Measurements from ENCODE around the gene HS6ST3.

The HS6ST3 gene

GRCh38 chr13:96525715-96526114 lies 435.8 kb downstream of the HS6ST3 start:
- TF ChIP-seq EZH2 (IDR thresholded peaks at IDR 0.05; ENCODE audit: borderline replicate concordance, low read depth, low read length, severe bottlenecking) (no peak), CTCF (IDR thresholded peaks at IDR 0.05; ENCODE audit: borderline replicate concordance, extremely low read depth, low read length, poor library complexity, severe bottlenecking) (no peak)
- H4K20me1 ChIP-seq (ENCODE audit: insufficient read depth, low read length): no peaks in the 10 kb centered on the region
- no peak overlapping the region for H2AFZ ChIP-seq (ENCODE audit: low read depth, low read length)
- H3K9ac ChIP-seq (ENCODE audit: low read depth, low read length): no peak overlapping the region
- no peaks in the 10 kb centered on the region for H3K9me3 ChIP-seq (ENCODE audit: insufficient read depth, low read length, severe bottlenecking)
- ATAC-seq (ENCODE audit: insufficient read depth, low read depth) (no peak), DNase-seq (no peak)
- H3K4me2 ChIP-seq (ENCODE audit: insufficient read depth, low read length): no peak overlapping the region
- no peak overlapping the region for H3K27ac ChIP-seq (ENCODE audit: low read length)
- H3K4me1 ChIP-seq (ENCODE audit: insufficient read depth, low read length): no peaks in the 10 kb centered on the region
- H3K79me2 ChIP-seq (ENCODE audit: insufficient read depth, low read length): no peaks in the 10 kb centered on the region
- no peaks in the 10 kb centered on the region for H3K36me3 ChIP-seq (ENCODE audit: insufficient read depth, low read length)
- no peaks in the 10 kb centered on the region for H3K27me3 ChIP-seq (ENCODE audit: insufficient read depth, low read length, poor library complexity)
- no peak overlapping the region for H3K4me3 ChIP-seq (ENCODE audit: low read depth in 1 of 2, low read length in 2 of 2)

GRCh38 chr13:96527497-96527896 lies 437.6 kb downstream of the HS6ST3 start:
- no peak overlapping the region for H2AFZ ChIP-seq (ENCODE audit: low read depth, low read length)
- H4K20me1 ChIP-seq (ENCODE audit: insufficient read depth, low read length): no peaks in the 10 kb centered on the region
- no peak for ATAC-seq (ENCODE audit: insufficient read depth, low read depth)
- H3K27me3 ChIP-seq (ENCODE audit: insufficient read depth, low read length, poor library complexity): no peaks in the 10 kb centered on the region
- no peak overlapping the region for H3K9ac ChIP-seq (ENCODE audit: low read depth, low read length)
- H3K79me2 ChIP-seq (ENCODE audit: insufficient read depth, low read length): no peaks in the 10 kb centered on the region
- no peaks in the 10 kb centered on the region for H3K36me3 ChIP-seq (ENCODE audit: insufficient read depth, low read length)
- DNase-seq: no peak
- no peaks in the 10 kb centered on the region for H3K9me3 ChIP-seq (ENCODE audit: insufficient read depth, low read length, severe bottlenecking)
- H3K4me1 ChIP-seq (ENCODE audit: insufficient read depth, low read length): no peaks in the 10 kb centered on the region
- no peak overlapping the region for H3K27ac ChIP-seq (ENCODE audit: low read length)
- no peak overlapping the region for H3K4me3 ChIP-seq (ENCODE audit: low read depth in 1 of 2, low read length in 2 of 2)
- no peak overlapping the region for H3K4me2 ChIP-seq (ENCODE audit: insufficient read depth, low read length)
- TF ChIP-seq CTCF (IDR thresholded peaks at IDR 0.05; ENCODE audit: borderline replicate concordance, extremely low read depth, low read length, poor library complexity, severe bottlenecking): no peak
- TF ChIP-seq EZH2 (IDR thresholded peaks at IDR 0.05; ENCODE audit: borderline replicate concordance, low read depth, low read length, severe bottlenecking): no peak

GRCh38 chr13:96532804-96533203 lies 442.9 kb downstream of the HS6ST3 start:
- Histone ChIP-seq H3K9me3 (ENCODE audit: insufficient read depth, low read length, severe bottlenecking) (no peaks in the 10 kb centered on the region), H3K4me3 (ENCODE audit: low read depth in 1 of 2, low read length in 2 of 2) (no peak overlapping the region), H3K9ac (ENCODE audit: low read depth, low read length) (no peak overlapping the region), H3K27ac (ENCODE audit: low read length) (no peak overlapping the region), H3K4me1 (ENCODE audit: insufficient read depth, low read length) (no peaks in the 10 kb centered on the region), H3K4me2 (ENCODE audit: insufficient read depth, low read length) (no peak overlapping the region), H2AFZ (ENCODE audit: low read depth, low read length) (no peak overlapping the region), H4K20me1 (ENCODE audit: insufficient read depth, low read length) (no peaks in the 10 kb centered on the region), H3K27me3 (ENCODE audit: insufficient read depth, low read length, poor library complexity) (no peaks in the 10 kb centered on the region), H3K36me3 (ENCODE audit: insufficient read depth, low read length) (no peaks in the 10 kb centered on the region), H3K79me2 (ENCODE audit: insufficient read depth, low read length) (no peaks in the 10 kb centered on the region)
- ATAC-seq (ENCODE audit: insufficient read depth, low read depth): no peak
- no peak for TF ChIP-seq EZH2 (IDR thresholded peaks at IDR 0.05; ENCODE audit: borderline replicate concordance, low read depth, low read length, severe bottlenecking)
- TF ChIP-seq CTCF (IDR thresholded peaks at IDR 0.05; ENCODE audit: borderline replicate concordance, extremely low read depth, low read length, poor library complexity, severe bottlenecking): no peak
- DNase-seq: no peak

GRCh38 chr13:96533408-96533807 lies 443.5 kb downstream of the HS6ST3 start:
- no peak overlapping the region for H3K27ac ChIP-seq (ENCODE audit: low read length)
- H3K9me3 ChIP-seq (ENCODE audit: insufficient read depth, low read length, severe bottlenecking): no peaks in the 10 kb centered on the region
- H3K4me2 ChIP-seq (ENCODE audit: insufficient read depth, low read length): no peak overlapping the region
- H3K9ac ChIP-seq (ENCODE audit: low read depth, low read length): no peak overlapping the region
- H3K36me3 ChIP-seq (ENCODE audit: insufficient read depth, low read length): no peaks in the 10 kb centered on the region
- no peaks in the 10 kb centered on the region for H3K4me1 ChIP-seq (ENCODE audit: insufficient read depth, low read length)
- DNase-seq (no peak), ATAC-seq (ENCODE audit: insufficient read depth, low read depth) (no peak)
- H3K27me3 ChIP-seq (ENCODE audit: insufficient read depth, low read length, poor library complexity): no peaks in the 10 kb centered on the region
- H3K4me3 ChIP-seq (ENCODE audit: low read depth in 1 of 2, low read length in 2 of 2): no peak overlapping the region
- TF ChIP-seq EZH2 (IDR thresholded peaks at IDR 0.05; ENCODE audit: borderline replicate concordance, low read depth, low read length, severe bottlenecking) (no peak), CTCF (IDR thresholded peaks at IDR 0.05; ENCODE audit: borderline replicate concordance, extremely low read depth, low read length, poor library complexity, severe bottlenecking) (no peak)
- H3K79me2 ChIP-seq (ENCODE audit: insufficient read depth, low read length): no peaks in the 10 kb centered on the region
- no peak overlapping the region for H2AFZ ChIP-seq (ENCODE audit: low read depth, low read length)
- no peaks in the 10 kb centered on the region for H4K20me1 ChIP-seq (ENCODE audit: insufficient read depth, low read length)

Data from DND-41 (cell line).